ENCODE data around the gene KLHL22.

DNA sequence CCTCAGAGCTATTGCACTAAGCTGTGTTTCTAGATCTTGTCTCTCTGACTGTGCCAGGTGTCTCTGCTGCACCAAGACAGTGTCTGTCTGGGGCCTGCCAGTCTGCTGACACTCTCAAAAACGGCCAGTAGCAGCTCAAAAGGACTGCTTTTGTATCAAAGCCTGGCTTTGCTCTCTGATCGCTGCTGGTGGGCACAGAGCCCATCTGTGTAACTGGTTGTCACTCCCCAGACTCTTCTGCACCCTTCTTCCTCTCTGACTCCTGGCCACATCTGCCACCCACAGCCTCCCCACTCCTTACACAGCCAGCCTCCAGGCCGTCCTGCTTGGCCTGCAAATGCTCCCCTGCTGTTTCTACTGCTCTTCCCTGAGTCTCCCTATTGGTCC lies 38.3 kb upstream of the KLHL22 start:
- TF ChIP-seq, protein P1, sequence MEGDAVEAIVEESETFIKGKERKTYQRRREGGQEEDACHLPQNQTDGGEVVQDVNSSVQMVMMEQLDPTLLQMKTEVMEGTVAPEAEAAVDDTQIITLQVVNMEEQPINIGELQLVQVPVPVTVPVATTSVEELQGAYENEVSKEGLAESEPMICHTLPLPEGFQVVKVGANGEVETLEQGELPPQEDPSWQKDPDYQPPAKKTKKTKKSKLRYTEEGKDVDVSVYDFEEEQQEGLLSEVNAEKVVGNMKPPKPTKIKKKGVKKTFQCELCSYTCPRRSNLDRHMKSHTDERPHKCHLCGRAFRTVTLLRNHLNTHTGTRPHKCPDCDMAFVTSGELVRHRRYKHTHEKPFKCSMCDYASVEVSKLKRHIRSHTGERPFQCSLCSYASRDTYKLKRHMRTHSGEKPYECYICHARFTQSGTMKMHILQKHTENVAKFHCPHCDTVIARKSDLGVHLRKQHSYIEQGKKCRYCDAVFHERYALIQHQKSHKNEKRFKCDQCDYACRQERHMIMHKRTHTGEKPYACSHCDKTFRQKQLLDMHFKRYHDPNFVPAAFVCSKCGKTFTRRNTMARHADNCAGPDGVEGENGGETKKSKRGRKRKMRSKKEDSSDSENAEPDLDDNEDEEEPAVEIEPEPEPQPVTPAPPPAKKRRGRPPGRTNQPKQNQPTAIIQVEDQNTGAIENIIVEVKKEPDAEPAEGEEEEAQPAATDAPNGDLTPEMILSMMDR (conservative IDR thresholded peaks at IDR 0.05 in 1 of 2, IDR thresholded peaks at IDR 0.05 in 1 of 2; ENCODE audit: low read depth in 1 of 2, low read length in 2 of 2): no peak
- no peak for TF ChIP-seq EZH2 (IDR thresholded peaks at IDR 0.05; ENCODE audit: low read length, missing control alignments)
